HL-60/S4 (cell line): ENCODE measurements around the gene TBC1D22A.

Experiments
- in situ Hi-C: fragments of 300-500 bp; cut with MboI; formaldehyde crosslinking; loops from 2 replicates; pipeline ENCODE4 v1.14.3; 2022; ENCODE audit warnings: low sequenced_read_pairs

The TBC1D22A gene

DNA sequence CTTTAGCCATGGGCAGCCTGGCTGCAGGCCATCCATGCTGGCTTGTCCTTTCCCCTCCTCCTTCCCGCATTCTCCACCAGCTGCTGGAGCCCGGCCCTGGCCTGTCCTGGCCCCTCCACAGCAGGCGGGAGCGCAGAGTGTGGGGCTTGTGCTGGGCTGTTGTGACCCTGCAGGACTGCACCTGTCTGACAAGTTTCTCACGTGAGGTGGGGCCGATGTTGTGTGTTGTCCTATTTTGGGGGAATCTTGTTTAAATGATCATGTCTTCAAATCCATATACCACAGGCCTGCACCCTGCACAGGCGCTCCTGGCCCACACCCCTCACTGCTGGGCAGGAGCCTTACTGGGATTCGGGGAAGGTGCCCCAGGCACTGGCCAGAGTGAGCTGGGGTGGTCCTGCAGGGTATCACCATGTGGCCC is 30.4 kb downstream of the TBC1D22A start:
- in situ Hi-C loops: no loop called here

DNA sequence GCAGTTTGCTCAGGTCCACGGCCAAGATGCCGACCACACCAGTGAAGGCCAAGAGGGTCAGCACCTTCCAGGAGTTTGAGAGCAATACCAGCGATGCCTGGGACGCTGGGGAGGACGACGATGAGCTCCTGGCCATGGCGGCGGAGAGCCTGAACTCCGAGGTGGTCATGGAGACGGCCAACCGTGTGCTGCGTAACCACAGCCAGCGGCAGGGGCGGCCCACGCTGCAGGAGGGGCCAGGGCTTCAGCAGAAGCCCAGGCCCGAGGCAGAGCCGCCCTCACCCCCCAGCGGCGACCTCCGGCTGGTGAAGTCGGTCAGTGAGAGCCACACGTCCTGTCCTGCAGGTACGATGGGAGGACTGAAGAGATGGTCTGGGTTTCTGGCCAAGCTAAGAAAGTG is 31.0 kb downstream of the TBC1D22A start:
- in situ Hi-C loops: no loop called here

DNA sequence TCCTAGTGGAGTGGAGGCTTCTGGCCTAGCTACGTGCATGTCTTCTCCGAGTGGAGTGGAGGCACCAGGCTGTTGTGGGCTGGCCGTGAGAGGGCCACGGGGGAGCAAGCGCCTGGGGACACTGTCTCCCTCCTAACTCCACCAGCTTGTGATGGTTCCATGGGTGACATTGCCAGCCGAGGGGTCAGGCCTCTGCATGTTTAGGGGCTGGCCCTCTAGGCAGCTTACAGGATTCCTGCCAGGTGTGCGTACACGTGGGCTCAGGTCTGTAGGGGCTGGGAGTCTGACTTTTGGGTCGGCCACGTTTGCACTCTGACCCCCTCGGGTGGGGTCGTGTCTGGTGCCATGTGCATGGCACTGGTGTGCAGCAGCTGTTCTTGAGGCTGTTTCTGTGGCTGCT is 31.6 kb downstream of the TBC1D22A start:
- in situ Hi-C loops: no loop called here

DNA sequence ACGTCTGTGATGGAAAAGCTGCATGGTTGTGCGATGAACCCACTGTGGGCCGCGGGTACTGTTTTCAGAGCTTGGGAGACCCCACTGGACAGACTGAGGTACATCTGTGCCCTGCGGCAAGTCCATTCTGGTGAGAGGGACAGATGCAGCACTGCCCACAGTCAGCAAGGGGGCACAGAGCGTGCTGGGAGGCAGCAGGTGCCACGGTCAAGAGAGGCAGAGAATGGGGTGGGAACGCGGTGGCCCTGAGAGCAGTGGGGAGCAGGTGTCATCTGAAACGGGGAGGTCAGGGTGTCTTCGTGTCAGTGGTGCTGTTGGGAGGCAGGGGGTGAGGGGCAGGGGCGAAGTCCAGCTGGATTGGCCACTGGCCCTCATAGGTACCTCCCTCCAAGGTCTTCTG is 32.0 kb downstream of the TBC1D22A start:
- in situ Hi-C loops: no loop called here

DNA sequence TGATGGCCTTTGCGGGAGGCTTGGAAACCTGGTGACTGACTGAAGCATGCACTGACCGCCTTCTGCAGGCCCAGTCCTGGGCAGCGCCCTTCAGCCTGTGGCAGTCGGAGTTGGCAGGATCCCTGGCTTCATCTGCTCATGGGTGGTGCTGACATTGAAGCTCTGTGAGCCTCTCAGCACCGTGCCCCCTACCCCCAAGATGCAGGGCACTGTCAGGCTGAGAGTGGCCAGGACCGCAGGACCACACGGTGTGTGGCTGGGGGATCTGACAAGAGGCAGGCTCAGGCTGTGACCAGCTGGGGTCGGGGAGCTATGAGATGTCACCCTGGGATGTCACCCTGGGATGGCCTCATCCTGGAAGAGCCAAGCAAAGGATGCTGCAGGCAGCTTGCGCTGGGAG is 32.7 kb downstream of the TBC1D22A start:
- in situ Hi-C loops: no loop called here

DNA sequence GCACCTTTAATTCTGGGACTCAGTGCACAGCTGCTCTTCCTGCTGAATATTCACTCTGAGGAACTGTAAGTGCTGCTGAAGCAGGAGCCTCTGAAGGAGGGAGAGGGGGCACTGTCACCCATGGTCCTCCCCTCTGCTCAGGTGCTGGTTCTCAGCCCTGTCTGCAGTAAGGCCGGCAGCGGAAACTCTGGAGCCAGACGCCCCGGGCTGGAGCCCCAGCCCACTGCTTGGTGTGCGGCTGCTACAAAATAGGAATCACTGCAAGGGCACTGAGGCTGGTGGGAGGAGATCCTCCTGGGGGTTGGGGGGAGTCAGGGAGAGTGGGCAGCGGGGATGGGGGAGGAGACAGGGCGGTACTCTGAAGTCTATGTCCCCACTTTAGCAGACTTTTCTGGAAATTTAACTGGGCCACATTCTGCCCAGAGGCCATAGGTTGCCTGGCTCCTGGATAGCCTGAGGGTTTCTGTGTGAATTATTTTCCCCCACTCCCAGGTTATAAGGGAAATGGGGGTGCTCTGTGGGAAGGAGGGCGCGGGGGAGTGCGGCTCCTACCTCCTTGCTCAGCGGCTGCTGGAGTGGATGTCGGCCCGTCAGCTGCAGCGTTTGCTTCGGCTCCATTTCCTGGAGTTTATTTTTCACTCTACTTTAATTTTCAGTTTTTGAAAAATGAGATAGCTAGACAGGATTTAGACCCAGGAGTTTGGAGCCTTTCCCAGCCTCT is 33.6 kb downstream of the TBC1D22A start:
- in situ Hi-C loops: no loop called here

DNA sequence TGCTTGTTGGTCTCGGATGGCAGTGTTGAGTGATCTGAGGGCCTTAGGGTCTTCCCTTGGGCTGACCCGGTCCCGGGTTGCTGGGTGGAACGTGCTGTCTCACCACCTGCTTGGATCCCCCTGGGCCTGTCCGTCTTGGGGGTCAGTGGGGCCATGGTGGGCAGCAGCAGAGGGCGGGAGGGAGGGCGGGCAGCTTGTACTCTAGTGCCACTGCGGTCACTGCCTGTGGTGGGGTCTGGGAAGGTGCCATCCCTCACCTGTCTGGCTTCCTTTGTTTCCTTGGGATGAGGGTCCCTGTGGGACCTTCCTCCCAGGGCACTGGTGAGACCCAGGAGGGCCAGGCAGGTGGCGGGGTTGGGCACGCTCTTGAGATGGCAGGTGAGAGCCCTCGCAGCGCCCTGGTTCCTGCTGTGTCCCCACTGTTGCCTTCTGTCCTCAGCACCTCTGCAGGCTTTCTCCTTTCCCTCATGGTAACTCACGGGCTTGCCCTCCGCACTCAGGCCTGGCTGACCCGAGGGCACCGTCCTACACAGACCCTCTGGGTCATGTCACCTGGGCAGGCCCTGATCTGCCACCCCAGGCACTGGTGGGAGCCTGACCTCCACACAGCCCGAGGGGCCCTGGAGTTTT is 34.2 kb downstream of the TBC1D22A start:
- in situ Hi-C loops: no loop called here

DNA sequence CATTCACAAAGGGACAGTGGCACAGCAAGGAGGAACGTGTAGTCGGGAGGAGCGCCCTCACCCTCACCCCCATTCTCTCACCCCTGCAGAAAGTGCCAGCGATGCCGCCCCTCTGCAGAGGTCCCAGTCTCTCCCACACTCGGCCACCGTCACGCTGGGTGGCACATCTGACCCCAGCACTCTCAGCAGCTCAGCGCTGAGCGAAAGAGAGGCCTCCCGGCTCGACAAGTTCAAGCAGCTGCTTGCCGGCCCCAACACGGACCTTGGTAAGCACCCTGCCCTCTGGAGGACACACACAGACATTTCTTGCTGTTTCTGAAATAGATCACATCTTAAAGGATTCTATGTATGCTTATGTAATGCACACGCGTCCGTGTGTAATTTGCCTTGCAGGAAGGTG is 34.9 kb downstream of the TBC1D22A start:
- in situ Hi-C loops: no loop called here

DNA sequence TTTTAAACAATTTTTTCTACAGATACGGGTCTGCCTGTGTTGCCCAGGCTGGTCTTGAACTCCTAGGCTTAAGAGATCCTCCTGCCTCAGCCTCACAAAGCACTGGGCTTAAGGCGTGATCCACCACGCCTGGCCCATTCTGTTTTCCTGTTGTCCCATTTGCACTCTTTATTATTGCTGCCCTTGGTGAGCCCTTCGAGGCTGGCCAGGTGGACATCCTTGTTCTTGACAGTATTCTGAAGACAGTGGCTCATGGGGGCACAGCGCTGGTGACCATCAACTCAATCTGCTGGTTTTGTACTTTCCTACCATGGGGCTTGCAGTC is 35.6 kb downstream of the TBC1D22A start:
- in situ Hi-C loops: no loop called here

DNA sequence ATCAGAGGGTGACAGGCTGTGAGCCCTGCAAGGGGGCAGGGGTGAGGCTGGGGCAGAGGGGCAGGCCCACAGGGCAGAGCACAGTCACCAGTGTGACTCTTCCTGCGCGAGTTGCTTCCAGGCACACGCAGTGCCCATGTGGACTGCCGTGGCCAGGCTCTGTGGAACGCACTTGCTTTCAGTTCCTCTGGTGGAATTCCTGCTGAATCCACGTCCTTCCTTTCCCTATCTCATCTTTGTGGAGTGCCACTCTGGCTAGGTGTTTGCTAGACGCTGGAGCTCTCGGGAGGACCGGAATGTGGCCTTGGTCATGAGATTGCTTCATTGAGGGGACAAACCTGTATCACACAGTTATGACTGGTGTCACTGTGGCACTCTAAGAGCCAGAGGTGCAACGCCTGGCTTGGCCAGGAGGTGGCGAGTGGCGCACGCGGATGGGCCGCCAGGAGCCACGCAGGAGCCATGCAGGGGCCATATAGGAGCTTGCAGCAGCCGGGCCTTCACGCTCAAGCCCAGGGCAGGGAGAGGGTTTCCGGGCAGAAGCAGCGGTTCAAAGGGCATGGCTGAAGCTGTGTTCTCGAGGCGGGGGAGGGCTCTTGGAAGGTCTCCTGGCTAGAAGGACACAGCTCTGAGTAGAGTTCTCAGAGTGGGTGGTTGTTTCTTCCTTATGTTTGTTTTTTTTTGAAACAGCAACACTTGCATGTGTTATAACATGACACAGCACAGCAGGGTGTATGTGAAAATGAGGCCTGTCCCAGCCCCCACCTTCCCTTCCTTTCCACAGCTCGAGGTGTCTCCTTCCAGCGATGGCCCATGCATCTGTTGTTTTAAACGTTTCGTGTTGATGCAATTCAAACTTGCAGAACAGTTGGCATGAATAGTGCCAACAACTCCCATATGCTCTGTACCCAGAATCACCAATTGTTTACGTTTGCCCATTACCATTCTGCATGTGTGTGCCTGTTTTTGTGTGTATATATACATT is 36.2 kb downstream of the TBC1D22A start:
- in situ Hi-C loops: no loop called here

DNA sequence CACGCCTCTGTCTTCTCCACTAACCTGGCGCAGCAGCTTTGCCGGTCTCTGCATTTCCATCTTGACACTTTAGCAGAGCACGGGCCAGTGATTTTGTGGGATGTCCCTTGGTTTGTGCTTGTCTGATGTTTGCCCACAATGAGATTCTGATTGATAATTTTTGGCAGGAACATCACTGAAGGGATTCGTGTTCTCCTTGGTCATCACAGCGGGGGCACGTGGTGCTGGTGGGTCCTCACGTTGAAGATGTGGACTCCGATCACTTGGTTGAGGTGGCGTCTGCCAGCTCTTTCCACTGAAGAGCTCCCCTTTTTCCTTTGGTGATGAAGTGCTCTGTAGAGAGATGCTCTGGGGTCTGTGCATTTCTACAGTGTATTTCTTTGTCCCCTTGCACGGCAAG is 37.2 kb downstream of the TBC1D22A start:
- in situ Hi-C loops: no loop called here

DNA sequence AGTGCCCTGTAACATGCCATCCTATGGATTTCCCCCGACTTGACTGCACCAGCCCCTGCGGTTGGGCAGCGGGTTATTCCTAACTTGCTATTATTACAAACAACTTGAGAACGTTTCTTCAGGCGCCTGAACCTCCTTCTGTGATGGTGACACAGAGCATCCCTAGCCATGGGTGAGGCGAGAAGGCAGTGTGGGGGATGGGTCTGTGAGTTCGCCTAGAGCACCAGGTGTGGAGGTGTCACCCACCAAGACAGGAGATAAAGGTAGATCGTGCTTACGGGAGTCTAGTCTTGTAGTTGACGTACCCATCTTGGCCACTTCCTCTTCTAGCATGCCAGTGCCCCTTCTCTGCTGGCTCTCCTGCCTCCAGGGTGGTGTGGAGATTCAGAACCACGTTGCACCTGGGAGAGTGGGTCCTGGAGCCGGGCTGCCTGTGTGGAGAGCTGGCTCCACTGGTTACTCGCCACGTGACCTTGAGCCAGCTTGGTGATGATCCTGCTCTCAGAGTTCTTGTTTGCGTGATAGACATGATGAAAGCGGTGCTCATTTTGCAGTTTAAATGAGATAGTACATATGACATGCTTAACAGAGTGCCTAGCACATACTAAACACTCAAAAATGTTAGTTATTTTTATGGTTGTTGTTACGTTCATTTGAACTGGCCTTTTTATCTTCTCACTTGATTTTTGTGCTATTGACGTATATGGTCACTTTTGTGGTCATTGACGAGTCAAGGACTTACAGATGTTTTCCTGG is 37.8 kb downstream of the TBC1D22A start:
- in situ Hi-C loops: no loop called here

DNA sequence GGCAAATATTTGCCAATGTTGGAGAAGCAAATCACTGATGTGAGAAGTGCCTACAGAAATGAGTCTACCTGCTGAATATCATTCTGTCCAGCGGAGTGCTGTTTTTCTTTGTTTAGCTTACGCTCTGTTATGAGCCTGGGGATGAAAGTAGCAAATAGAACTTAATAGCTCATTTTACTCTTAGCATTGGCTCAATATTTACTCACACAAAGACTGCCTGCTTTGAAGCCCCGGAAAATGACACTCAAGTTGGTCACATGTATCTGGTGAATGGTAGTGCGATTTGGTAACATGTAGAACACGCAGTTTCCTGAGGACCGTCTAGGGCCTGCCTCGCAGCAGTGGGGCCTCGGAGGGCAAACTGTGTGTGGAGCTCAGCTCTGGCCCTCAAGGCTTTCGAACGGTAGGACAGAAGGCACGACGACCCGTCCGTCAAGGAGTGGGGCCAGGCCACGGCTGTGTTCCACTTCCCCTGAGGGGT is 38.9 kb downstream of the TBC1D22A start:
- in situ Hi-C loops: no loop called here

DNA sequence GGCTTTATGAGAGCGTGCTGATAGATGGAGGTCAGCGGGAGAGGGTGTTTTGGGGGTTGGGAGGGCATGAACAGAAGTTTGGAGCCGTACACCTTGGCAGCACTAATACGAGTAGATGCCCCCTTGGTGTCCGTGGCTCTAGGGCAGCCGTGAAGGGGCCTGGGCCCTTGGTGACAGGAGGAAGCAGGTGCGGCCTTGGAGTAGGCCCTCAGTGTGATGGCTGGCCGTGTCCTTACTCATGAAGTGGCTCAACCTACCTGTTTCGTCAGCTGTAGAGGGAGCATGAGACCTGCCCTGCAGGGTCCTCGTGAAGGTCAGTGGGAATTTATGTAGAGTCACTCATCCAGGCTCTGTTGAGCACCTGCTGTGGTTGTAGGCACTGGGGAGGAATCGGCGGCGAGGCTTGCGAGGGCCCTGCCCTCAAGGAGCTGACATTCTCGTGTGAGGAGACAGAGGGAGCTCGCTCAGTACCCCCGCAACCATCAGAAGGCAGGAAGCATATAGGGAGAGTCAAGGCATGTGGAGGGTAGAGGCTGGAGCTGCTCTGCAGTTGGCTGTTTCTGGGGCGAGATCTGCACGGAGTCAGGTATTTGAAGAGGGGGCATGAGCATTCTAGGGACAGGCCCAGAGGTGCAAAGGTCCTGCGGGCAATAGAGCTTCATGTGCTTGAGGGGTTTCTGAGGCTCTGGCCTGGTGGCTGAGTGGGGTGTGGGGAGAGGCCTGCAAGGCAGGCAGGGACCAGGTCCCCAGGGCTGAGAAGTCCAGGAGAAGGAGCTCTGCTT is 39.6 kb downstream of the TBC1D22A start:
- in situ Hi-C loops: no loop called here

DNA sequence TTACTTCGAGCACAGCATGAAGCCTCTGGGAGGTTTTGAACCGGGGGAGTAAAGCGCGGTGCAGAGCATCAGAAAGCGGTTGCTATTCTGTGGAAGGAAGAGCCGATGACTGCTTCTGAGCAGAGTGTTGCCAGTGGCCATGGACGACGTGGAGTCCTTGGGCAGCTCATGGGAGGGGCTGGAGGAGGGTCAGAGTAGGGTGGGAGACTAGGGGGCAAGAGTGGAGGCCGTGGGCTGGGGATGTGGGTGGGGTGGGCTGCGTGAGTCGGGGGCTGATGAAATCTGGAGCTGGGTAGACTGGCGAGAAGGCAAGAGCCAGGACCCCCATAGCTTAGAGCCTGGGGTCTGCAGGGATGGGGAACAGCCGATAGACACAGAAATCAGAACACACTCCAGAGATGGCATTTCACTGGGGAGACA is 40.2 kb downstream of the TBC1D22A start:
- in situ Hi-C loops: no loop called here

DNA sequence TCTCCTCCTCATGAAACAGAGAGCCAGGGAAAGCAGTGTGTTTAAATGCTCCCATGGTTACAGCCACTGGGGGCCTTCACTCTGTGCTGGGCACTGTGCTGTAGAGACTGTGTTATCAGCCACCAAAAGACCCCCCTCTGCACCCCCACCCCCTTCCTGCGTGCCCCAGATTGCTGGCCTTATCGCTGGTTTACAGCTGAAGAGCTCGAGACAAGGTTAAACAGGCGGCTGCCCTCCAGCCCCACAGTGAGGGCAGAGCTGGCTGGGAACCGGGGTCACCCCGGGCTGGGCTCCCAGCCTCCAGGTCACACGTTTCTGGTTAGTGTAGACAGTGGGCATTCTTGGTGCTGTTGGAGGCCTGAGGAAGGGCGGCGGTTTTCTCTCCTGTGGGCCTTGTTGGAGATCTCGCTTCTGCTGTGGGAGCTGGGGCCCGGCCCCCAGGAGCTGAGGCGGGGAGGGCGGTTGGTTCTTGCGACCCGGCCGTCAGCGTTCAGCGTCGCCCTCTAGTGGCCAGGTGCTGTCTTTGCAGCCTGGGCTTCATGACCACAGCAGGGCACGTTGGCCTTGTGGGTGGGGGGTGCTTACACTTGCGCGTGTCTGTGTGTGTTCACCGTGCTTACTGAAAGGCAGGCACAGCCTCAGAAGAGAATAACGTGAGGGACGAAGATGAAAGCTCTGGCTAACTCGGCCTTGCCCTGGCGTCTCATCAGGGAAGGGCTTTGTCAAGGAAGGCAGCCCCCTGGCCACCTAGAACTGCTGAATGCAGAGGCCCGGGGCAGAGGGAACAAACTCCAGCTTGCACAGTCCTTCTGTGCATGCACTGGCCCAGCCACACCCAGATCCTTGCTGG is 40.8 kb downstream of the TBC1D22A start:
- in situ Hi-C loops: no loop called here

DNA sequence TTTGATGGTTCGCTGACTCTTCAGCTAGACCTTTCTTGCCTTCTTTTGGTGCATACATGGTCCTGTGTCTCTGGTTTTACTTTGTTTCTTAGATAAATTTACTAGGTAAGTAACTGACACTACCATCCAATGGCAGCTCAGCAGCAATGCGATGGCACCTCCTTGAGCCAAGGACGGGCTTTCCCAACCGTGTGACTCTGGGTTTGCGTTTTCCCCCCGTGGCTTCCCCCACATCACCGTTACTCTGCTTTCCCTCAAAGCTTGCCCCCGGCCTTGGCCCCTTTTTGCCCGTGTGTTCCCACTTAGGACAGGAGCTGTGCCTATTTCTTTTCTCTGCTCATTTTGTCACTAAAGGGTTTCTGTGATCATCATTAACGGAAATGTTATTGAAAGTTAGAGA is 41.5 kb downstream of the TBC1D22A start:
- in situ Hi-C loops: no loop called here

DNA sequence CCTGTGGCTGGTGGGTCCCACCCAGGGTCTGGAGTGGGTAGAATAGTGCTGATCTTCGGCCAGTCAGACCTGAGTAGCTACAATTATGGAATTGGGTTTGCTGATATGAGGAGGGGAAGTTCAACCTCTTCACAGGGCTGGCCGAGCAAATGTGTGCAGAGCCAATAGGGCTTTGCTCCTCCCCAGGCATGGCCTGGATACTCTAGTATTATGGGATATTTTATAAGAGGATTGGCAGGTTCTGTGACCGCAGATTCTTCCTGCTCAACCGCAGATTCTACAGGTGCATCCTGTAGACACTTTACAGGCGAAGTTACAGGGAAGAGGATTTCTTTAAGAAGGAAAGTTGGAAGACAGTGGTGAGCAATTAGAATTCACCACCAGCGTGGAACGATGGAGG is 44.3 kb downstream of the TBC1D22A start:
- in situ Hi-C loops: no loop called here

DNA sequence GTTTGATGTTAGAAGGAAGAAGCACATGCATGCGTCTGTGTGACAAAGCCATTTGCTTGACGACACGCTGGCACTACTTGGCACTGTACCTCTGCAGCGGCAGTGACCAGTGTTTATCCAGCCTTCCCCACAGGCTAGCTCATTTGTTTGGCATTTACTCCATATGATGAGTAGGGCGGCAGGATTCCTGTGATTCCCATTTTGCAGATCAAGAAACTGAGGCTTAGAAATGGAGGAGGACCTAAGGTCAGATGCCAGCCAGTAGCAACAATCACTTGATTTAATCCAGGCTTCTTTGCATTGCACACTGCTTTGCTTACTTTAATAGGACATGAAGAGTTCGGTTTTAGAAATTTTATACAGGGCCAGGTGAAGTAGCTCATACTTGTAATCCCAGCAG is 45.0 kb downstream of the TBC1D22A start:
- in situ Hi-C loops: no loop called here
